ENCODE measurements around the gene SPINK9.

DNA sequence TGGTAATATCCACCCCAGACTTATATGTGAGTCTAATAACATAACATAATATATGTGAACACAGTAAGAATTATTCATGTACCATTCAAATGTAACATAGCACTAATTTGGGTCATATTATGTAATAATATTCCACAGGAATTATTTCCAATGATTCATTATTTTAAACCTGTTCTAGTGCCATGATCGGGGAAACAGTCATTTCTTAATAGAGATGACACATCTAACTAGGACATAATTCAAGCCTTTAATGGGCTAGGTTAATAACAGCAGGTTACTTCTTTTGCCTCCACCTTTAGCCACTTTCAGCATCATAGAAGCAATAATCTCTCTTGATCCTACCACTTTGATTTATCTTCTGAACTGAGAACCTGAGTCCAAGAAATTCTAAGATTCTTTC lies 12.3 kb downstream of the SPINK9 start:
- TF ChIP-seq EZH2 (IDR thresholded peaks at IDR 0.05; ENCODE audit: borderline replicate concordance, low read length): no peak
- TF ChIP-seq, protein P1, sequence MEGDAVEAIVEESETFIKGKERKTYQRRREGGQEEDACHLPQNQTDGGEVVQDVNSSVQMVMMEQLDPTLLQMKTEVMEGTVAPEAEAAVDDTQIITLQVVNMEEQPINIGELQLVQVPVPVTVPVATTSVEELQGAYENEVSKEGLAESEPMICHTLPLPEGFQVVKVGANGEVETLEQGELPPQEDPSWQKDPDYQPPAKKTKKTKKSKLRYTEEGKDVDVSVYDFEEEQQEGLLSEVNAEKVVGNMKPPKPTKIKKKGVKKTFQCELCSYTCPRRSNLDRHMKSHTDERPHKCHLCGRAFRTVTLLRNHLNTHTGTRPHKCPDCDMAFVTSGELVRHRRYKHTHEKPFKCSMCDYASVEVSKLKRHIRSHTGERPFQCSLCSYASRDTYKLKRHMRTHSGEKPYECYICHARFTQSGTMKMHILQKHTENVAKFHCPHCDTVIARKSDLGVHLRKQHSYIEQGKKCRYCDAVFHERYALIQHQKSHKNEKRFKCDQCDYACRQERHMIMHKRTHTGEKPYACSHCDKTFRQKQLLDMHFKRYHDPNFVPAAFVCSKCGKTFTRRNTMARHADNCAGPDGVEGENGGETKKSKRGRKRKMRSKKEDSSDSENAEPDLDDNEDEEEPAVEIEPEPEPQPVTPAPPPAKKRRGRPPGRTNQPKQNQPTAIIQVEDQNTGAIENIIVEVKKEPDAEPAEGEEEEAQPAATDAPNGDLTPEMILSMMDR (conservative IDR thresholded peaks at IDR 0.05 in 1 of 2, IDR thresholded peaks at IDR 0.05 in 1 of 2; ENCODE audit: extremely low read depth in 1 of 2, insufficient read depth in 1 of 2, low read depth in 1 of 2, low read length in 2 of 2): no peak

All from mammary epithelial cell (primary cell).